HepG2 (cell line): ENCODE results near the gene INKA1. TPM values are rescaled to one million over a fixed set of nuclear protein-coding genes. Genes with fewer than 3 reads are reported as not detected.

Source experiments
- BHLHE40 ChIP-seq: IDR thresholded peaks from 2 replicates; pipeline ENCODE4 v1.6.1; 2011; ENCODE audit warnings: low read length, improper control_type of control experiment
- HHEX ChIP-seq: IDR thresholded peaks from 2 replicates; pipeline ENCODE4 v1.6.1; 2016; ENCODE audit warnings: control low read depth
- IRF9 ChIP-seq: sonication (generic); formaldehyde crosslinking; IDR thresholded peaks from 2 replicates; pipeline ENCODE4 v1.8.0; 2022; ENCODE audit warnings: missing genetic modification reagents, mild to moderate bottlenecking, borderline replicate concordance
- NR2F2 ChIP-seq: IDR thresholded peaks from 2 replicates; pipeline ENCODE4 v1.6.1; 2012; ENCODE audit warnings: low read depth, inconsistent platforms, borderline replicate concordance
- PRMT3 ChIP-seq: sonication (generic); formaldehyde crosslinking; IDR thresholded peaks from 2 replicates; pipeline ENCODE4 v1.8.1; 2022; ENCODE audit warnings: low read depth, mild to moderate bottlenecking, moderate library complexity, missing genetic modification reagents, borderline replicate concordance
- RFX3 ChIP-seq: IDR thresholded peaks from 2 replicates; pipeline ENCODE4 v1.6.1; 2016; ENCODE audit warnings: missing biosample characterization, missing genetic modification reagents
- YEATS4 ChIP-seq: sonication (generic); formaldehyde crosslinking; IDR thresholded peaks from 2 replicates; pipeline ENCODE4 v1.4.0; 2020; ENCODE audit warnings: missing genetic modification reagents, borderline replicate concordance
- ZNF276 ChIP-seq: sonication (generic); formaldehyde crosslinking; IDR thresholded peaks from 2 replicates; pipeline ENCODE4 v1.4.0; 2020; ENCODE audit warnings: mild to moderate bottlenecking, low read depth, missing genetic modification reagents
- ZNF329 ChIP-seq: sonication (generic); formaldehyde crosslinking; IDR thresholded peaks from 2 replicates; pipeline ENCODE4 v1.9.0; 2021; ENCODE audit warnings: low read depth, mild to moderate bottlenecking, missing genetic modification reagents
- ZNF510 ChIP-seq: sonication (generic); formaldehyde crosslinking; IDR thresholded peaks from 2 replicates; pipeline ENCODE4 v1.4.0; 2020; ENCODE audit warnings: low read depth, mild to moderate bottlenecking, missing genetic modification reagents
- ZNF704 ChIP-seq: sonication (generic); formaldehyde crosslinking; IDR thresholded peaks from 2 replicates; pipeline ENCODE4 v1.8.1; 2023; ENCODE audit warnings: mild to moderate bottlenecking, inconsistent platforms, moderate library complexity, missing genetic modification reagents, borderline replicate concordance
- ZNF790 ChIP-seq: sonication (generic); formaldehyde crosslinking; IDR thresholded peaks from 2 replicates; pipeline ENCODE4 v1.8.0; 2022; ENCODE audit warnings: missing genetic modification reagents, mild to moderate bottlenecking, borderline replicate concordance
- microRNA-seq: library from miRNA; unstranded; fragments of <30 nt; microRNA quantifications from one replicate; pipeline ENCODE4, GENCODE V29; 2020
- polyA plus RNA-seq, 8 experiments: library from polyadenylated mRNA; depleted of rRNA in 3 of 8; stranded (reverse) in 7 of 8; unstranded in 1 of 8; fragments of >200 nt; fragmentation: Illumina TruSeq in 4 of 8; extraction: Trizol in 4 of 8; gene quantifications; 2 replicates each; pipeline versions ENCODE4 v1.2.1 to v1.2.3, GENCODE V29; 2011 to 2016; ENCODE audit warnings: low read depth in 4 of 8, missing spikeins in 1 of 8, mixed read lengths in 1 of 8; ENCODE audit not compliant: insufficient read depth in 1 of 8
- small RNA-seq, 3 experiments: library from RNA; depleted of rRNA; stranded (forward); fragments of <200 nt; gene quantifications; one replicate each; pipeline ENCODE3, GENCODE V24; 2012; ENCODE audit warnings: low read depth in 2 of 3, low replicate concordance in 1 of 3; ENCODE audit not compliant: insufficient read length in 3 of 3, insufficient read depth in 2 of 3
- total RNA-seq, 5 experiments: library from RNA; depleted of rRNA; stranded (reverse); fragments of >200 nt; fragmentation: Illumina TruSeq; extraction: Trizol; gene quantifications; 2 replicates each; pipeline ENCODE4 v1.2.3, GENCODE V29; 2016; ENCODE audit warnings: low read depth in 1 of 5

Gene INKA1
- total and polyA plus RNA-seq, 2 of the 13 experiments (the other 11 are each of a cell fraction or from before 2014, with no cell fraction given) = 0.22 to 0.41 TPM

GRCh38 chr3:49845694-49846093, 42.6 kb downstream of the INKA1 start (continued):
- TF ChIP-seq IRF9 = no peak
- no peak for TF ChIP-seq BHLHE40
- no peak for TF ChIP-seq ZNF790 (CRISPR knock-in tag)
- peak; percentile 70 for TF ChIP-seq RFX3 (CRISPR knock-in tag)
- TF ChIP-seq PRMT3 (CRISPR knock-in tag) = no peak
- TF ChIP-seq ZNF510 = no peak
- TF ChIP-seq ZNF704 = no peak
- no peak for TF ChIP-seq NR2F2
- no peak; the same call in 1 of the 2 replicates for TF ChIP-seq HHEX (CRISPR knock-in tag)
- no peak for TF ChIP-seq YEATS4 (CRISPR knock-in tag)
- no peak for TF ChIP-seq ZNF276
- no peak for TF ChIP-seq ZNF329

Small RNA genes lying within 50 kb of the gene (microRNA-seq; reads per million reads assigned to microRNA genes)
- not detected for gene MIR5193

Small RNA genes lying within 50 kb of the gene (small RNA-seq; reads per million reads assigned to genes)
- 0 reads per million in 3 experiments for gene COX6CP14

Other genes with a start within 250 kb of the INKA1 start
- gene BSN, start 248.8 kb upstream of the INKA1 start, total RNA-seq (2016; rRNA removed; fragmentation: Illumina TruSeq; extraction: Trizol) = 0.70 and 0.86 TPM in 2 replicates
- 0.42 and 0.67 TPM in 2 replicates for gene BSN, start 248.8 kb upstream of the INKA1 start, polyA plus RNA-seq (2011; rRNA removed)
- 116 and 130 TPM in 2 replicates for gene APEH, start 128.9 kb upstream of the INKA1 start, total RNA-seq (2016; rRNA removed; fragmentation: Illumina TruSeq; extraction: Trizol)
- gene APEH, start 128.9 kb upstream of the INKA1 start, polyA plus RNA-seq (2011; rRNA removed) = 116 and 123 TPM in 2 replicates
- 26.7 and 189 TPM in 2 replicates for gene MST1, start 113.8 kb upstream of the INKA1 start, total RNA-seq (2016; rRNA removed; fragmentation: Illumina TruSeq; extraction: Trizol)
- 452 and 686 TPM in 2 replicates for gene MST1, start 113.8 kb upstream of the INKA1 start, polyA plus RNA-seq (2011; rRNA removed)
- 16.1 and 29.9 TPM in 2 replicates for gene RNF123, start 113.7 kb upstream of the INKA1 start, total RNA-seq (2016; rRNA removed; fragmentation: Illumina TruSeq; extraction: Trizol)
- 82.2 and 91.9 TPM in 2 replicates for gene RNF123, start 113.7 kb upstream of the INKA1 start, polyA plus RNA-seq (2011; rRNA removed)
- gene AMIGO3, start 83.6 kb upstream of the INKA1 start, total RNA-seq (2016; rRNA removed; fragmentation: Illumina TruSeq; extraction: Trizol) = 0.35 TPM in 1 of 2 replicates, not detected in the other
- gene AMIGO3, start 83.6 kb upstream of the INKA1 start, polyA plus RNA-seq (2011; rRNA removed) = 0.21 TPM in 1 of 2 replicates, not detected in the other
- gene GMPPB, start 79.3 kb upstream of the INKA1 start, total RNA-seq (2016; rRNA removed; fragmentation: Illumina TruSeq; extraction: Trizol) = 21.7 and 23.1 TPM in 2 replicates
- gene GMPPB, start 79.3 kb upstream of the INKA1 start, polyA plus RNA-seq (2011; rRNA removed) = 6.5 and 9.1 TPM in 2 replicates
- gene IP6K1, start 16.7 kb upstream of the INKA1 start, total RNA-seq (2016; rRNA removed; fragmentation: Illumina TruSeq; extraction: Trizol) = 17.7 and 20.0 TPM in 2 replicates
- 29.7 and 38.8 TPM in 2 replicates for gene IP6K1, start 16.7 kb upstream of the INKA1 start, polyA plus RNA-seq (2011; rRNA removed)
- gene CDHR4, start 3.4 kb upstream of the INKA1 start, total RNA-seq (2016; rRNA removed; fragmentation: Illumina TruSeq; extraction: Trizol) = not detected in 2 replicates
- 0.21 and 0.26 TPM in 2 replicates for gene CDHR4, start 3.4 kb upstream of the INKA1 start, polyA plus RNA-seq (2011; rRNA removed)
- gene UBA7, start 10.7 kb downstream of the INKA1 start, total RNA-seq (2016; rRNA removed; fragmentation: Illumina TruSeq; extraction: Trizol) = 5.8 and 9.5 TPM in 2 replicates
- 16.5 and 20.2 TPM in 2 replicates for gene UBA7, start 10.7 kb downstream of the INKA1 start, polyA plus RNA-seq (2011; rRNA removed)
- 13.7 and 23.9 TPM in 2 replicates for gene TRAIP, start 53.3 kb downstream of the INKA1 start, total RNA-seq (2016; rRNA removed; fragmentation: Illumina TruSeq; extraction: Trizol)
- gene TRAIP, start 53.3 kb downstream of the INKA1 start, polyA plus RNA-seq (2011; rRNA removed) = 13.9 and 15.1 TPM in 2 replicates
- gene CAMKV, start 66.6 kb downstream of the INKA1 start, total RNA-seq (2016; rRNA removed; fragmentation: Illumina TruSeq; extraction: Trizol) = 0.13 and 0.15 TPM in 2 replicates
- gene CAMKV, start 66.6 kb downstream of the INKA1 start, polyA plus RNA-seq (2011; rRNA removed) = 0.13 and 0.22 TPM in 2 replicates
- 0.11 and 0.13 TPM in 2 replicates for gene MST1R, start 100.6 kb downstream of the INKA1 start, total RNA-seq (2016; rRNA removed; fragmentation: Illumina TruSeq; extraction: Trizol)
- 0.72 and 0.77 TPM in 2 replicates for gene MST1R, start 100.6 kb downstream of the INKA1 start, polyA plus RNA-seq (2011; rRNA removed)
- gene MON1A, start 126.5 kb downstream of the INKA1 start, total RNA-seq (2016; rRNA removed; fragmentation: Illumina TruSeq; extraction: Trizol) = 8.8 and 9.0 TPM in 2 replicates
- gene MON1A, start 126.5 kb downstream of the INKA1 start, polyA plus RNA-seq (2011; rRNA removed) = 4.6 and 7.0 TPM in 2 replicates
- gene RBM6, start 136.9 kb downstream of the INKA1 start, total RNA-seq (2016; rRNA removed; fragmentation: Illumina TruSeq; extraction: Trizol) = 51.6 and 86.1 TPM in 2 replicates
- gene RBM6, start 136.9 kb downstream of the INKA1 start, polyA plus RNA-seq (2011; rRNA removed) = 72.7 and 90.4 TPM in 2 replicates